Keratinocyte (primary cell): ENCODE data around the gene NUTF2. TPM values are rescaled to one million over a fixed set of nuclear protein-coding genes. Genes with fewer than 3 reads are reported as not detected.

Experiments
- DNase-seq: peaks from one replicate; pipeline ENCODE4 v3.0.0-alpha.2; 2011; ENCODE audit warnings: low read depth, missing footprints, low spot score
- FAIRE-seq: peaks from 2 replicates; lab custom pipeline; 2011; peaks lifted over from hg19 to GRCh38; lab: Jason Lieb, UNC
- H2AFZ ChIP-seq: 2 replicates; pipeline ENCODE4 v1.6.0; 2012; ENCODE audit warnings: low read length, control low read depth, inconsistent platforms; ENCODE audit not compliant: control insufficient read depth
- H3K27ac ChIP-seq: 2 replicates; pipeline ENCODE4 v1.5.1; 2011; ENCODE audit warnings: low read length; ENCODE audit not compliant: control insufficient read depth, insufficient read depth
- H3K27me3 ChIP-seq: 3 replicates; pipeline ENCODE4 v1.6.0; 2011; ENCODE audit warnings: low read length; ENCODE audit not compliant: control insufficient read depth, insufficient read depth; ENCODE audit errors: extremely low read depth
- H3K36me3 ChIP-seq, 2 experiments: 2 replicates in 1 of 2; 3 replicates in 1 of 2; pipeline ENCODE4 v1.5.1; 2011; ENCODE audit warnings: low read length in 2 of 2, mild to moderate bottlenecking in 1 of 2; ENCODE audit not compliant: control insufficient read depth in 2 of 2, insufficient read depth in 2 of 2; ENCODE audit errors: extremely low read depth in 1 of 2
- H3K4me1 ChIP-seq: 3 replicates; pipeline ENCODE4 v1.5.1; 2011; ENCODE audit warnings: low read length; ENCODE audit not compliant: control insufficient read depth, insufficient read depth; ENCODE audit errors: extremely low read depth
- H3K4me2 ChIP-seq: 3 replicates; pipeline ENCODE4 v1.6.0; 2011; ENCODE audit warnings: low read depth, low read length; ENCODE audit not compliant: control insufficient read depth, insufficient read depth; ENCODE audit errors: extremely low read depth
- H3K4me3 ChIP-seq, 3 experiments: fragments of 200-600 bp in 1 of 3; sonication (generic) in 1 of 3; 2 replicates in 2 of 3; 3 replicates in 1 of 3; pipeline ENCODE4 v1.5.1; 2011 to 2016; ENCODE audit warnings: low read length in 3 of 3, mild to moderate bottlenecking in 3 of 3, control low read depth in 2 of 3, inconsistent platforms in 1 of 3, low read depth in 1 of 3, mixed read lengths in 1 of 3, mixed run types in 1 of 3, moderate library complexity in 1 of 3; ENCODE audit not compliant: control insufficient read depth in 2 of 3, insufficient read depth in 2 of 3; ENCODE audit errors: extremely low read depth in 1 of 3
- H3K79me2 ChIP-seq: 2 replicates; pipeline ENCODE4 v1.6.0; 2012; ENCODE audit warnings: low read length; ENCODE audit not compliant: control insufficient read depth, insufficient read depth
- H3K9ac ChIP-seq: 3 replicates; pipeline ENCODE4 v1.6.0; 2011; ENCODE audit warnings: low read length; ENCODE audit not compliant: control insufficient read depth, insufficient read depth; ENCODE audit errors: extremely low read depth
- H3K9me1 ChIP-seq: 3 replicates; pipeline ENCODE4 v1.6.0; 2011; ENCODE audit warnings: low read length; ENCODE audit not compliant: control insufficient read depth, insufficient read depth; ENCODE audit errors: extremely low read depth
- H3K9me3 ChIP-seq: 2 replicates; pipeline ENCODE4 v1.5.1; 2012; ENCODE audit warnings: low read depth, low read length; ENCODE audit not compliant: control insufficient read depth
- H4K20me1 ChIP-seq: 3 replicates; pipeline ENCODE4 v1.6.0; 2011; ENCODE audit warnings: low read length; ENCODE audit not compliant: control insufficient read depth, insufficient read depth; ENCODE audit errors: extremely low read depth
- EZH2 ChIP-seq: IDR thresholded peaks from one replicate; pipeline ENCODE4 v1.6.1; 2012; ENCODE audit warnings: inconsistent platforms, mild to moderate bottlenecking, low read length, moderate library complexity
- dilution Hi-C: fragments of 300-500 bp; cut with MboI; formaldehyde crosslinking; loops from one replicate; pipeline ENCODE4 v1.7.0; 2020; ENCODE audit warnings: low sequenced_read_pairs; ENCODE audit not compliant: extremely low pct_ligation_motif_present
- polyA plus RNA-seq, 5 experiments: library from polyadenylated mRNA; depleted of rRNA in 3 of 5; stranded (reverse) in 3 of 5; stranded (forward) in 1 of 5; unstranded in 1 of 5; fragments of >200 nt; gene quantifications; 1 replicate in 1 of 5; 2 replicates in 3 of 5; 3 replicates in 1 of 5; pipeline versions ENCODE4 v1.2.1 to v1.2.3, GENCODE V29; 2011 to 2012; ENCODE audit warnings: missing spikeins in 2 of 5, low read depth in 1 of 5, low replicate concordance in 1 of 5
- TF ChIP-seq, protein P1 (sequence below), 3 experiments: IDR thresholded peaks in 1 of 3; conservative IDR thresholded peaks in 1 of 3; optimal IDR thresholded peaks in 1 of 3; 2 replicates in 2 of 3; 3 replicates in 1 of 3; pipeline versions ENCODE3 to v1.5.1; 2011; ENCODE audit warnings: low read length in 3 of 3, mild to moderate bottlenecking in 3 of 3, moderate library complexity in 2 of 3, control low read depth in 1 of 3, inconsistent platforms in 1 of 3; ENCODE audit not compliant: insufficient read depth in 2 of 3; ENCODE audit errors: extremely low read depth in 1 of 3

The NUTF2 gene
- polyA plus RNA-seq, 1 donor (not counting 4 experiments of a cell fraction or from before 2014, with no cell fraction given): 189 TPM

DNA sequence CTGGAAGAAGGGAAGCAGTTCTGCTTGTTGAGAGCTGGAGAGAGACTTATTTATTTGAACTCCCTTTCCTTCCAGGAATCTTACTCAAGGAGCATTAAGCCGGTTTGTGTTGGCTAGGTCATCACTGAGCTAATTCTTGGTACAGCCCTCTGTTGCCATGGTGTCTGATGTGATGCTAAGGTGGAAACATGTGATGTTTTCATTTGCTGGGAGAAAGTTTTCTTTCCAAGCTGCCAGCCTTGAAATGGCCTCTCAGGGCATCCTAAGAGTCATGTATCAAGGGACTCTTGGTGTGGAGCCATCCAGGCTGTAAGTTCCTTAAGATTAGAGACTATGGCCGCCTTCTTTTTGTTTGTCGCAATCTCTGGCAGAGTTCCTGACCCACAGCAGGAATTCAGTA, 50.5 kb downstream of the NUTF2 start:
- Histone ChIP-seq H3K4me1 (peaks cover 13% of the 10 kb centered on the region), H3K9me3 (no peaks in the 10 kb centered on the region), H3K9me1 (no peaks in the 10 kb centered on the region), H2AFZ (no peak overlapping the region), H3K79me2 (peaks cover 44% of the 10 kb centered on the region), H3K9ac (no peak overlapping the region), H3K27me3 (no peaks in the 10 kb centered on the region), H4K20me1 (no peaks in the 10 kb centered on the region), H3K4me2 (no peak overlapping the region), H3K27ac (no peak overlapping the region), H3K36me3 (peaks cover 0 to 5% of the 10 kb centered on the region in 2 experiments), H3K4me3 (no peak overlapping the region)
- dilution Hi-C loops: no loop called here
- DNase-seq: no peak
- no peak for FAIRE-seq
- no peak for TF ChIP-seq EZH2
- TF ChIP-seq, protein P1, sequence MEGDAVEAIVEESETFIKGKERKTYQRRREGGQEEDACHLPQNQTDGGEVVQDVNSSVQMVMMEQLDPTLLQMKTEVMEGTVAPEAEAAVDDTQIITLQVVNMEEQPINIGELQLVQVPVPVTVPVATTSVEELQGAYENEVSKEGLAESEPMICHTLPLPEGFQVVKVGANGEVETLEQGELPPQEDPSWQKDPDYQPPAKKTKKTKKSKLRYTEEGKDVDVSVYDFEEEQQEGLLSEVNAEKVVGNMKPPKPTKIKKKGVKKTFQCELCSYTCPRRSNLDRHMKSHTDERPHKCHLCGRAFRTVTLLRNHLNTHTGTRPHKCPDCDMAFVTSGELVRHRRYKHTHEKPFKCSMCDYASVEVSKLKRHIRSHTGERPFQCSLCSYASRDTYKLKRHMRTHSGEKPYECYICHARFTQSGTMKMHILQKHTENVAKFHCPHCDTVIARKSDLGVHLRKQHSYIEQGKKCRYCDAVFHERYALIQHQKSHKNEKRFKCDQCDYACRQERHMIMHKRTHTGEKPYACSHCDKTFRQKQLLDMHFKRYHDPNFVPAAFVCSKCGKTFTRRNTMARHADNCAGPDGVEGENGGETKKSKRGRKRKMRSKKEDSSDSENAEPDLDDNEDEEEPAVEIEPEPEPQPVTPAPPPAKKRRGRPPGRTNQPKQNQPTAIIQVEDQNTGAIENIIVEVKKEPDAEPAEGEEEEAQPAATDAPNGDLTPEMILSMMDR (optimal IDR thresholded peaks at IDR 0.05 in 1 of 3, IDR thresholded peaks at IDR 0.05 in 1 of 3, conservative IDR thresholded peaks at IDR 0.05 in 1 of 3; ENCODE audit: extremely low read depth in 1 of 3, insufficient read depth in 2 of 3, low read length in 3 of 3): no peak

DNA sequence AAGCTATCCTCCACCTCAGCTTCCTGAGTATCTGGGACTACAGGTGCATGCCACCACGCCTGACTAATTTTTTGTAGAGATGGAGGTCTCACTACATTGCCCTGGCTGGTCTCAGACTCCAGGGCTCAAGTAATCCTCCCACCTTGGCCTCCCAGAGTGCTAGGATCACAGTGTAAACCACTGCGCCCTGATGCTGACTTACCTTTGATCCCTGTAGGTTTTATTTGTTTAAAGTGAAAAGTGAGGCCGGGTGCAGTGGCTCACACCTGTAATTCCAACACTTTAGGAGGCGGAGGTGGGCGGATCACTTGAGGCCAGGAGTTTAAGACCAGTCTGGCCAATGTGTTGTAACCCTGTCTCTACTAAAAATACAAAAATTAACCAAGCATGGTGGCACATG, 55.0 kb downstream of the NUTF2 start:
- Histone ChIP-seq H3K9me1 (no peaks in the 10 kb centered on the region), H3K36me3 (peaks cover 0 to 10% of the 10 kb centered on the region in 2 experiments), H3K4me3 (no peak overlapping the region), H3K4me1 (no peaks in the 10 kb centered on the region), H3K79me2 (peaks cover 21% of the 10 kb centered on the region), H3K27ac (no peak overlapping the region), H3K4me2 (no peak overlapping the region), H2AFZ (no peak overlapping the region), H4K20me1 (no peaks in the 10 kb centered on the region), H3K27me3 (no peaks in the 10 kb centered on the region), H3K9ac (no peak overlapping the region), H3K9me3 (no peaks in the 10 kb centered on the region)
- TF ChIP-seq EZH2: no peak
- TF ChIP-seq, protein P1 (optimal IDR thresholded peaks at IDR 0.05 in 1 of 3, IDR thresholded peaks at IDR 0.05 in 1 of 3, conservative IDR thresholded peaks at IDR 0.05 in 1 of 3; ENCODE audit: extremely low read depth in 1 of 3, insufficient read depth in 2 of 3, low read length in 3 of 3): no peak
- dilution Hi-C loops: no loop called here
- DNase-seq (no peak), FAIRE-seq (no peak)
